GM12801 (cell line): ENCODE data around the gene SPINDOC.

Experiments
- TF ChIP-seq, protein P1 (sequence below): IDR thresholded peaks from one replicate; pipeline ENCODE4 v1.5.1; 2011; ENCODE audit warnings: control low read depth; ENCODE audit not compliant: insufficient read length; ENCODE audit errors: extremely low read depth

SPINDOC gene

DNA sequence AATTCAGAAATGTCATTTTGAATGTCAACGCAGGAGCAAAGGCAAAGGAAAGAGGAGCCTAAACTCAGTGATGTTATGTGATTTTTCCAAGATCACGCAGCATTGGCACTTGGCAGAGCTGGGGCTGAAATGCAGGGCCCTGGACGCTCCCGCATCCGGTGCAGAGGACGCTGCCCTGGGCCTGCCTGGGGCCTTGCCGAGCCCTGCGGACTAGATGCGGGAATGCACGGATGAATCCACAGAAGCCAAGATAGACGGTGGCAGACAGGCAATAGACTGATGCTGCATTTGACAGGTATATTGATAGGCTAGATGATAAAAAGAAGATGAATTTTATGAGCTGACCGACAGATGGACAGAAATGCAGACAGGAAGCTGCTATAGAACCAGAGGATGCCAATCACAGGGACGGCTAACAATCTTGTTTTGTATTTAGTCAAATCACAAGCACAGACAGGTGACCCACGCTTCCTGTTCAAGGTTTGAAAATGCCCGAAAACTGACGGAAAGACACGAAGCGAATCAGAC, 25.0 kb downstream of the SPINDOC start:
- TF ChIP-seq, protein P1, sequence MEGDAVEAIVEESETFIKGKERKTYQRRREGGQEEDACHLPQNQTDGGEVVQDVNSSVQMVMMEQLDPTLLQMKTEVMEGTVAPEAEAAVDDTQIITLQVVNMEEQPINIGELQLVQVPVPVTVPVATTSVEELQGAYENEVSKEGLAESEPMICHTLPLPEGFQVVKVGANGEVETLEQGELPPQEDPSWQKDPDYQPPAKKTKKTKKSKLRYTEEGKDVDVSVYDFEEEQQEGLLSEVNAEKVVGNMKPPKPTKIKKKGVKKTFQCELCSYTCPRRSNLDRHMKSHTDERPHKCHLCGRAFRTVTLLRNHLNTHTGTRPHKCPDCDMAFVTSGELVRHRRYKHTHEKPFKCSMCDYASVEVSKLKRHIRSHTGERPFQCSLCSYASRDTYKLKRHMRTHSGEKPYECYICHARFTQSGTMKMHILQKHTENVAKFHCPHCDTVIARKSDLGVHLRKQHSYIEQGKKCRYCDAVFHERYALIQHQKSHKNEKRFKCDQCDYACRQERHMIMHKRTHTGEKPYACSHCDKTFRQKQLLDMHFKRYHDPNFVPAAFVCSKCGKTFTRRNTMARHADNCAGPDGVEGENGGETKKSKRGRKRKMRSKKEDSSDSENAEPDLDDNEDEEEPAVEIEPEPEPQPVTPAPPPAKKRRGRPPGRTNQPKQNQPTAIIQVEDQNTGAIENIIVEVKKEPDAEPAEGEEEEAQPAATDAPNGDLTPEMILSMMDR, result no peak

DNA sequence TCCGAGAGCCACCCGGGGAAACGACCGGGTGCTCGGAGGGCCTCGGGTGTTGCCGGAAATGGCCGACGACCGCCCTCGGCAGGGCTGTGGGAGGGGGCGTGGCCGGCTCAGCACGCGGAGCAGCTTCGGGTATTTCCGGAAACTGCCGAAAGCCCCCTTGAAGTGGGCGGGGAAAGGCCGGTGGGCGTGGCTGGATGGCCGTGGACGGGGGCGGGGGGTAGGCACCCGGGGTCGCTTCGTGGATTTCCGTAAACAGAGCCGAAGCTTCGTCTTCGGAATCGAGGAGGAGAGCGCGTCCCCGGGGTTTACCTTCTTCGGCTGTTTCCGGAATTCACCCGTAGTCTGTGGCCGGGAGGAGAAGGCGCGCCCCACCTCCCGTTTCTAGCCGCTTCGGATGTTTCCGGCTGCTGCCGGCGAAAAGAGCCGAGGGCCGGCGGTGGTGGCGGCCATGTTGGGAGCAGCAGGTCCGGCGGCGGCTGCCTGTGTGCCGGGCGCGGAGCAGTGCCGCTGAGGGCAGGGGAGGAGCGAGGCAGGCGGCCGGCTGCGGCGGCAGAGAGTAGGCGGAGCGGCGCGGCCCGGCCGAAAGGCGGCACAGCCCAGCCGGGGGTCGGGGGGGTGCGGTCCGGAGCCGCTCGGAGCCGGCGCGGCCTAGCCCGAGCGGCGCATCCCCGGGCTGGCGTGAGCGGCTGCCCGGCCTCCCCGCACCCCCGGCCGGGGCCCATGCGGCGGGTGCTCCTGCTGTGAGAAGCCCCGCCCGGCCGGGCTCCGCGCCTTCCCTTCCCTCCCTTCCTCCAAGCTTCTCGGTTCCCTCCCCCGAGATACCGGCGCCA, 25.6 kb downstream of the SPINDOC start, which contains the start of gene MARK2:
MARK2 (plus strand) TSS at position 433 of the 830 bp plus-strand sequence; CDS start at position 830, 397 bp downstream.
- TF ChIP-seq, protein P1, result no peak

DNA sequence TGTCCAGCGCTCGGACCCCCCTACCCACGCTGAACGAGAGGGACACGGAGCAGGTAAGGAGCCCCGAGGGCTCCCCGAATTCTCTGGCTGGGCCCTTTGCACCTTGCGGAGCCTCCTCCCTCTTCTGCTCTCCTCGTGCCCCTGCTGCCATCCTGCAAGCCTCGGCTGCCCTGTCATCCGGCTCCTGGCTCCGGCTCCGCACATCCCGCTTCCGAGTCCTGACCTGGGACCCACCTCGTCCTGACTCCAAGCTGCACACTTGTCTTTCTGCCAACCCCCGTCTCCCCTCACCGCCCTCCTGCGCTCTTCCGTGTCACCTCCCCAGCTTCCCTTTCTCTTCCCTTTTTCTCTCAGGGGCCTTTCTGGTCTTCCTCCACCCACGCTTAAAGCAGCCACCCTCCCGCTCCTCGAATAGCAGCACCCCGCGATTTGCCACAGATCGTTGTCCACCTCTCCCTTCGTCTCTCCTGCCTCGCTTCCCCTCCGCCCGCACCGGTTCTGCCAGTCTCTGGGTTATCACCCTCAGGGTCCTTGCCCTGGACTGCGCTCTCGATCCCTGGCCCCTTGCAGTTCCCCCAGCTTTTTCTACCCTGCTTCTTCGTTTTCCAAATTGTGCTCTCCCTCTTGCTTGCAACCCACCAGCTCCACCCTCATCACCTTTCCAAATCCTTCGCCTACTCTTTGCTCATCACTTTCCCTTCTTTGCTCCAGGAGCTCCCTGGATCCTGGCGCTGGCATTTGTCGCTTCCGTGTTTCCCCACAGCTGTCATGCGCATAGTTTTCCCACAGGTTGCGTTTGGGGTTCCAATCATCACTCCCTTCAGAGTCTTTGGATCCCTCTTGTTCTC, 26.5 kb downstream of the SPINDOC start:
- TF ChIP-seq, protein P1, result no peak

DNA sequence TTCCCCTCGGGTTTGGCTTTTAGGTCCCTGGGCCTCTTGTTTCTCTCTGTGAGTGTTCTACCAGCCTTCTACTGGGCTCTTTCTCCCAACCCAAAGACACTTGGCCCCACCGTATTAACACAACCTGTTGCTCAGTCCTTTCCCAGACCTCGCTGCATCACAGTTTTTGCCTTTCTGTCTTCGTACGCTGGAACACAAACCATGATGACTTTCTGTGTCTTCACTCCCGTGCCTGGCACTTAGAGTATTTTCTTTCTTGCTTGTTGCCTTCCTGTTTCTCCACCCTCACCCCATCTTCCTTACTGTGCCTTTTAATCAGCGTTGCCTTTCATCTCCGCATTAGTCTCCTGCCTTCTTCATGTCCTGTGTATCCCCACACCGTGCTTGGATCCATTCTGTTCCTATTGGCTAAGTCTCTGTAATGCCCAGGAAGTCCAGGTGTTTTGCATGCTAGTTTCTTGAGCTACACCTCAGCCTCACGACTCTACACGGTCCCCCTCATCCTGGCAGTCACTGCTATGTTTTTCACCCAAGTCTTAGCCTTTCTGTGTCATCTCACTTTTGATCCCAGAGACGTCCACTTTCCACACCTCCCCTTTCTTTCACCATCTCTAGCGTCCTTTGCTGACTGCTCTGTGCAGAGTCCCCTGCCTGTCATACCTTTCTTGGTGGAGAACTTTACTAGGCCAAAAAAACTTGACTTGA, 27.3 kb downstream of the SPINDOC start:
- TF ChIP-seq, protein P1, result no peak

DNA sequence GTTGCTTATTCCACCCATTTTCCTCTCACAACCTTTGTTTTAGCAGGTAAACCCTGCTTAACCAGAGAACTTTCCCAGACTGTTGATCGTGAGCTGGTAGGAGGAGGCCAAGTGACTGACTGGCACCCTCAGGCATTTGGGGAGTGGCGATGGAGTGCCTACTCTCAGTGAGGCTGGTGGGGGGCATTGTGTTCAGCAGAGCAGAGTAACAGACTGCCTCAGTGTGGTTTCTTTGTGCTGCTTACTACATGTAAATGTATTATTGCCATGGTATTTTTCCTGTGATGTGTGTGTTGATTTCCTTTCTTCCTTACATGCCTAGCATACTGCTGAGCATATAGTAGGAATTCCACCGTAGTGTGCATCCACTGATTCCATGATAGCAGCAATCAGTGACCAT, 28.3 kb downstream of the SPINDOC start:
- TF ChIP-seq, protein P1, result no peak

DNA sequence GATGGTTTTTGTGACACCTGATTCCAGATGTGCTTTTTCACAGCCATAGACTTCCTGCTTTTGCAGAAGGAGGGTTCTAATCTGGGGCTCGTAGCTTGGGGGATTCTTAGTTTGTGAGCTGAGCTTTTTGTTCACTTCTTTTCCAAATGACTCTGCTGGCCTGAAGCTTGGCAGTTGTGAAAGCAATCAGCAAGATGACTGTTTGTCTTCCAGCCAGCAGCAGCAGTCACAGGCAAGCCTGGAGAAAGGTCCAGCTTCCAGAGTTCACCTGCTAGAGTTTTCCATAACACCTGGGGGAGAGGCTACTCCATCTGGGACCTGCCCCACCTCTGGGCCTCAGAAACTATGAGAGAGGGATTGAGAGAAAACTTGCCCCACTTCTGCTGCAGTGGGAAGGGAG, 29.8 kb downstream of the SPINDOC start:
- TF ChIP-seq, protein P1, result no peak
